Uterus (tissue), 2 donors: ENCODE measurements around the gene RPL32.

Experiments used
- CTCF ChIP-seq, 4 experiments: fragments of 200-600 bp in 2 of 4; fragments of 450-650 bp in 2 of 4; sonication (generic) in 2 of 4; IDR thresholded peaks; one replicate each; pipeline ENCODE4 v1.5.1; 2016 to 2019; ENCODE audit warnings: antibody characterized with exemption in 4 of 4, mild to moderate bottlenecking in 2 of 4, moderate library complexity in 1 of 4
- POLR2A ChIP-seq, 2 donors: fragments of 450-650 bp; IDR thresholded peaks; one replicate each; pipeline ENCODE4 v1.6.1; 2016; ENCODE audit warnings: antibody characterized with exemption in 2 of 2, mild to moderate bottlenecking in 1 of 2, moderate library complexity in 1 of 2

GRCh38 chr3:12886736-12887135 lies 45.4 kb upstream of the RPL32 start:
- no peak for TF ChIP-seq CTCF (IDR thresholded peaks at IDR 0.05)
- no peak for TF ChIP-seq POLR2A (IDR thresholded peaks at IDR 0.05)
